A172 (cell line): ENCODE results near the gene MRPL1. TPM values are rescaled to one million over a fixed set of nuclear protein-coding genes. Genes with fewer than 3 reads are reported as not detected.
A peak's percentile ranks its signal among the peaks of the same experiment; 100 is the strongest.
"Not testable (repeated sequence)": the region's sequence is repeated elsewhere in the genome, so short reads cannot be mapped to it uniquely, and the experiment has no call there.

Source experiments
- DNase-seq: peaks from one replicate; pipeline ENCODE4 v3.0.0-alpha.2; 2015; ENCODE audit warnings: low spot score
- total RNA-seq: library from RNA; depleted of rRNA; stranded (reverse); fragments of >200 nt; shearing (Covaris generic); gene quantifications from 2 replicates; pipeline ENCODE4 v1.2.3, GENCODE V29; 2014; rRNA removed

The MRPL1 gene
- total RNA-seq, 1 experiment from 2014 or later, result 35.2 TPM

GRCh38 chr4:77982900-77983540, 120.4 kb downstream of the MRPL1 start:
- DNase-seq, result not testable (repeated sequence)

- not testable (repeated sequence) for DNase-seq
Measured at GRCh38 chr4:77983612-77984311, 121.1 kb downstream of the MRPL1 start.

- no peak for DNase-seq
Measured at GRCh38 chr4:77989968-77990367, 127.3 kb downstream of the MRPL1 start.

GRCh38 chr4:77990456-77990855, 127.8 kb downstream of the MRPL1 start:
- no peak for DNase-seq

GRCh38 chr4:77990904-77991358, 128.3 kb downstream of the MRPL1 start:
- no peak for DNase-seq

- DNase-seq, result no peak
Measured at GRCh38 chr4:77992581-77992980, 130.0 kb downstream of the MRPL1 start.

- DNase-seq, result peak; percentile 25
Measured at GRCh38 chr4:77994194-77994721, 131.6 kb downstream of the MRPL1 start.

- no peak for DNase-seq
Measured at GRCh38 chr4:77996076-77996475, 133.4 kb downstream of the MRPL1 start.

- DNase-seq, result no peak
Measured at GRCh38 chr4:78001531-78001930, 138.9 kb downstream of the MRPL1 start.

GRCh38 chr4:78002260-78002659, 139.6 kb downstream of the MRPL1 start:
- no peak for DNase-seq

Other genes starting within 250 kb of the MRPL1 start
- 4.6 and 4.7 TPM in 2 replicates for gene CNOT6L, start 43.5 kb upstream of the MRPL1 start, total RNA-seq
- 0.81 and 1.2 TPM in 2 replicates for gene FRAS1, start 194.5 kb downstream of the MRPL1 start, total RNA-seq